ENCODE data around the gene CARF.
"Not testable (repeated sequence)": the region's sequence is repeated elsewhere in the genome, so short reads cannot be mapped to it uniquely, and the experiment has no call there.

DNA sequence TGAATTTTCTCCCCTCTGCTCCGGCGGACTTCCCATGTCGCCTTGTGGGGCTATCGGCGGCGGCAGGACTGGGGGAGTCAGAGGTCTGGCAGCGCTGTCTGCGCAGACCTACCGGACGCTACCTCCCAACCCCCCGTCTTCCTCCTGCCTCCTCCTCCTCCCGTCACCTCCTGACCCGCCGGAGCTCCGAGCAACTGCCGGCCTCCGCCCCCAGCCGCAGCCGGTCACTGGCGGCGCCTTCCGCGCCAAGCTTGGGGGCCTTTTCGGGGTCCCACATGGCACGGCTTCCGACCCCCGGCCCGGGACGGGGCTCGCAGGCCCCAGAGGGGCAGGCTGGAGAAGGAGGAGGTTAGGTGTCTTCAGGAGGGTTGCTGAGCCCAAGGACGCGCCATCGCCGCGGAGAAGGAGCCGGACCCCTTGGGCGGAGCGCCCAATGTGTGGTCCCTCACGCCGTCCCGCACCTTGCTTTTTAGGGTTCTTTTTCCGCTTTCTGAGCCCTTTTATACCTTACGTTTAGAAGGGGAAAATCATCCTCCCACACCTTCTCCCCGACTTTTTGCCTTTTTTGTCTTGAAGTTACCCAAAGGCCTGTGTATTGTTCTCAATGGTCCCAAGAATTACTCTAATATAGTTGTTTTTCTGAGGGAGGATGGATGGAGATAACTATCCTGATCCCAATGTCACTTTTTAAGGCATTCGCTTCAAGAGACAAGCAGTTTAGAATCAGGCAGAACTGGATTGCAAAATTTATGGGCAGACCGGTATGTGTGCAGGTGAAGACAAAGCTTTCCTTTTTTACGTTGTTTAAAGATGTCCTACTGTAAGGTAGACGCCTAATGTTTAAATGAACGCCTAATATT is 497 bp downstream of the CARF start:
- TF ChIP-seq, protein P1, sequence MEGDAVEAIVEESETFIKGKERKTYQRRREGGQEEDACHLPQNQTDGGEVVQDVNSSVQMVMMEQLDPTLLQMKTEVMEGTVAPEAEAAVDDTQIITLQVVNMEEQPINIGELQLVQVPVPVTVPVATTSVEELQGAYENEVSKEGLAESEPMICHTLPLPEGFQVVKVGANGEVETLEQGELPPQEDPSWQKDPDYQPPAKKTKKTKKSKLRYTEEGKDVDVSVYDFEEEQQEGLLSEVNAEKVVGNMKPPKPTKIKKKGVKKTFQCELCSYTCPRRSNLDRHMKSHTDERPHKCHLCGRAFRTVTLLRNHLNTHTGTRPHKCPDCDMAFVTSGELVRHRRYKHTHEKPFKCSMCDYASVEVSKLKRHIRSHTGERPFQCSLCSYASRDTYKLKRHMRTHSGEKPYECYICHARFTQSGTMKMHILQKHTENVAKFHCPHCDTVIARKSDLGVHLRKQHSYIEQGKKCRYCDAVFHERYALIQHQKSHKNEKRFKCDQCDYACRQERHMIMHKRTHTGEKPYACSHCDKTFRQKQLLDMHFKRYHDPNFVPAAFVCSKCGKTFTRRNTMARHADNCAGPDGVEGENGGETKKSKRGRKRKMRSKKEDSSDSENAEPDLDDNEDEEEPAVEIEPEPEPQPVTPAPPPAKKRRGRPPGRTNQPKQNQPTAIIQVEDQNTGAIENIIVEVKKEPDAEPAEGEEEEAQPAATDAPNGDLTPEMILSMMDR (tag by site-specific recombination; IDR thresholded peaks at IDR 0.05) = not testable (repeated sequence)
- not testable (repeated sequence) for TF ChIP-seq ZBTB7A (tag by site-specific recombination; IDR thresholded peaks at IDR 0.05; ENCODE audit: low read depth); TCF7L2 (IDR thresholded peaks at IDR 0.05; ENCODE audit: borderline replicate concordance, low read depth, low read length); ZNF707 (tag by site-specific recombination; IDR thresholded peaks at IDR 0.05); ZNF571 (tag by site-specific recombination; IDR thresholded peaks at IDR 0.05); PRDM1 (tag by site-specific recombination; IDR thresholded peaks at IDR 0.05)

Data from HEK293 (cell line).